Thoracic aorta (tissue), 2 donors: ENCODE data around the gene SNRNP70. TPM values are rescaled to one million over a fixed set of nuclear protein-coding genes. Genes with fewer than 3 reads are reported as not detected.

Experiments
- ATAC-seq: fragments of 150-250 bp; one replicate; pipeline ENCODE4 v1.8.0; 2017; ENCODE audit warnings: low read depth; ENCODE audit not compliant: insufficient number of reproducible peaks, low FRiP score
- DNase-seq: peaks from one replicate; pipeline ENCODE4 v3.0.0-alpha.2; 2020; ENCODE audit warnings: low spot score
- H3K27ac ChIP-seq, 2 donors: fragments of 200-600 bp; sonication (generic); 1 replicate in 1 of 2; 2 replicates in 1 of 2; pipeline ENCODE4 v1.5.1; 2016; ENCODE audit warnings: mild to moderate bottlenecking in 2 of 2, moderate library complexity in 2 of 2
- H3K27me3 ChIP-seq: fragments of 200-600 bp; sonication (generic); replicated peaks from 2 replicates; pipeline ENCODE4 v1.6.0; 2016; ENCODE audit warnings: mild to moderate bottlenecking; ENCODE audit not compliant: insufficient read depth
- H3K36me3 ChIP-seq: fragments of 200-600 bp; sonication (generic); one replicate; pipeline ENCODE4 v1.5.1; 2016
- H3K4me1 ChIP-seq, 2 donors: fragments of 200-600 bp; sonication (generic); 1 replicate in 1 of 2; 2 replicates in 1 of 2; pipeline versions ENCODE4 v1.5.1 to v1.6.0; 2016; ENCODE audit warnings: low read depth in 2 of 2, mild to moderate bottlenecking in 1 of 2; ENCODE audit not compliant: control insufficient read depth in 1 of 2
- H3K4me3 ChIP-seq: fragments of 200-600 bp; sonication (generic); 2 replicates; pipeline ENCODE4 v1.5.1; 2016; ENCODE audit warnings: mild to moderate bottlenecking
- H3K9me3 ChIP-seq: fragments of 200-600 bp; sonication (generic); 2 replicates; pipeline ENCODE4 v1.5.1; 2016
- total RNA-seq, 2 donors: library from RNA; depleted of rRNA; stranded (reverse); fragments of >200 nt; gene quantifications; one replicate each; pipeline versions ENCODE4 v1.1.0 to v1.2.3, GENCODE V29; 2016
- TF ChIP-seq, protein P1 (sequence below): fragments of 200-600 bp; sonication (generic); IDR thresholded peaks from one replicate; pipeline ENCODE4 v1.5.1; 2019; ENCODE audit warnings: antibody characterized with exemption

Gene SNRNP70
- total RNA-seq, 2 donors from 2014 or later = 339 to 438 TPM

DNA sequence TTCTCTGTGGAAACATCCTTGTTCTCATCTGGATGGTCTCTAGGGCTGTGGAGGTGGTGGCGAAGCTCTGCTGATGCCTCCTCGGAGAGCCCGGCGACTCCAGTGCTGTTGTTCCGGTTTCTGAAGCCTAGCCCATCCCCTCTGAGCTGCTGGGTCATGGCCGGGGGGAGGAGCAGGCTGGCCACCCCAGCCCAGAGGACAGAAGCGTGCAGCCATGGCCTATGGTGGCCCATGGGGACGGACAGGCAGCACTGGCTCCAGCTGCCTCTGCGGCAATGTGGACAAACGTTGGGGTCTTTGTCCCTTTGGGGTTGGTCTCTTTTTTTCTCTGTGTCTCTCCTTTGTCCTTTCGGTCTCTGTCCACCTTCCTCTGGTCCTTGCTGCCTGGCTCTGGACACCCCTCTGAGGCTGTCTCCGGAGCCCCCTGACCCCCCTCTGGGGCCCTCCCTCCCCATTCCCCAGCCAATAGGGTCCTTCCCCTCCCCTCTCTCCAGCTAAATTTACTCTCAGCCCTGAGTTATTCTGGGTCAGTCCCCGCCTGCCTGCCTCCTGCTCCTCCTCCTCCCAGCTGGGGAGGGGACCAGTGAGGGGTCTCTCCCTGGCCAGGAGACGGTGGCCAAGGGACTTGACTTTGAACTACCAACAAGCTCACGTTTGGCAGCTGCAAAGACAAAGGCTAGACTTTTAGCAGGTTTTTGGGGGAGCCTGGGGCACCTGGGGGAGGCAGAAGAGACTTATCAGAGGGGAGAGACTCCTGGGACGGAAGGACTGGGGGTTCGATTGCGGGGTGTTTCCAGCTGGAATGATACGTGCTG lies 70.0 kb downstream of the SNRNP70 start, which contains the start of gene HRC:
Gene HRC, minus strand, starts transcription at position 392 of the 815 bp plus-strand sequence. Its CDS starts 159 bp downstream, at position 233.
- Histone ChIP-seq H3K4me3 (no peak within 1 kb of the TSS), H3K27me3 (no peaks in the 10 kb centered on the region), H3K4me1 (peaks cover 15 to 41% of the 10 kb centered on the region in 2 donors), H3K9me3 (no peaks in the 10 kb centered on the region), H3K36me3 (no peaks in the 10 kb centered on the region), H3K27ac (peak within 1 kb of the TSS; percentile 36 to 67)
- TF ChIP-seq, protein P1, sequence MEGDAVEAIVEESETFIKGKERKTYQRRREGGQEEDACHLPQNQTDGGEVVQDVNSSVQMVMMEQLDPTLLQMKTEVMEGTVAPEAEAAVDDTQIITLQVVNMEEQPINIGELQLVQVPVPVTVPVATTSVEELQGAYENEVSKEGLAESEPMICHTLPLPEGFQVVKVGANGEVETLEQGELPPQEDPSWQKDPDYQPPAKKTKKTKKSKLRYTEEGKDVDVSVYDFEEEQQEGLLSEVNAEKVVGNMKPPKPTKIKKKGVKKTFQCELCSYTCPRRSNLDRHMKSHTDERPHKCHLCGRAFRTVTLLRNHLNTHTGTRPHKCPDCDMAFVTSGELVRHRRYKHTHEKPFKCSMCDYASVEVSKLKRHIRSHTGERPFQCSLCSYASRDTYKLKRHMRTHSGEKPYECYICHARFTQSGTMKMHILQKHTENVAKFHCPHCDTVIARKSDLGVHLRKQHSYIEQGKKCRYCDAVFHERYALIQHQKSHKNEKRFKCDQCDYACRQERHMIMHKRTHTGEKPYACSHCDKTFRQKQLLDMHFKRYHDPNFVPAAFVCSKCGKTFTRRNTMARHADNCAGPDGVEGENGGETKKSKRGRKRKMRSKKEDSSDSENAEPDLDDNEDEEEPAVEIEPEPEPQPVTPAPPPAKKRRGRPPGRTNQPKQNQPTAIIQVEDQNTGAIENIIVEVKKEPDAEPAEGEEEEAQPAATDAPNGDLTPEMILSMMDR = no peak
- DNase-seq (no peak), ATAC-seq (no peak)

DNA sequence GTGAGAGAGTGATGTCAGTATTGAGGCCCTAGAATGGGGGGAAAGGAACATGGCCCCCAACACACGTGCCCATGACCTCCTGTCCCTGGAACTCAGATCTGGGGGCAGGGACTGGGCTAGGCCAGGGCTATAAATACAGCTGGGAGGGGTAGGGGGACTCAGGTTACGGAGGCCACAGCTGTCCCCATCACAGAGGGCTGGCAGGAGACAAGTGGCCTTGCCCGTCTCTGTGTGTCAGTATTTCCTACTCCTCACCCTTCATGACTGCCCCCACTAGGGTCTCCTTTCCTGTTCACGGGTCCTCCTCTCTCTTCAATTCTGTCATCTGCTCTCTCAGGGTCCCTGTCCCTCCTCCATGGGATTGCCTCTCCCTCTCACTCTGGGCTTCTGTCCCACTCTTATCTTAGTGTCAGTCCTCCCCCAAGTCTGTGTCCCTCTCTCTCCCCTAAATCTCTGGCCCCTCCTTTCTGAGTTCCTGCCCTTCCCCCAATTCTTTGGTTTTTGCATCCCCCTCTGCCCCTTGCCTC lies 70.6 kb downstream of the SNRNP70 start:
- Histone ChIP-seq H3K27me3 (no peaks in the 10 kb centered on the region), H3K27ac (peak overlapping the region; percentile 36 to 67), H3K9me3 (no peaks in the 10 kb centered on the region), H3K4me3 (no peak overlapping the region), H3K4me1 (peaks cover 12 to 41% of the 10 kb centered on the region in 2 donors), H3K36me3 (no peaks in the 10 kb centered on the region)
- ATAC-seq = no peak
- no peak for DNase-seq
- TF ChIP-seq, protein P1 = no peak

DNA sequence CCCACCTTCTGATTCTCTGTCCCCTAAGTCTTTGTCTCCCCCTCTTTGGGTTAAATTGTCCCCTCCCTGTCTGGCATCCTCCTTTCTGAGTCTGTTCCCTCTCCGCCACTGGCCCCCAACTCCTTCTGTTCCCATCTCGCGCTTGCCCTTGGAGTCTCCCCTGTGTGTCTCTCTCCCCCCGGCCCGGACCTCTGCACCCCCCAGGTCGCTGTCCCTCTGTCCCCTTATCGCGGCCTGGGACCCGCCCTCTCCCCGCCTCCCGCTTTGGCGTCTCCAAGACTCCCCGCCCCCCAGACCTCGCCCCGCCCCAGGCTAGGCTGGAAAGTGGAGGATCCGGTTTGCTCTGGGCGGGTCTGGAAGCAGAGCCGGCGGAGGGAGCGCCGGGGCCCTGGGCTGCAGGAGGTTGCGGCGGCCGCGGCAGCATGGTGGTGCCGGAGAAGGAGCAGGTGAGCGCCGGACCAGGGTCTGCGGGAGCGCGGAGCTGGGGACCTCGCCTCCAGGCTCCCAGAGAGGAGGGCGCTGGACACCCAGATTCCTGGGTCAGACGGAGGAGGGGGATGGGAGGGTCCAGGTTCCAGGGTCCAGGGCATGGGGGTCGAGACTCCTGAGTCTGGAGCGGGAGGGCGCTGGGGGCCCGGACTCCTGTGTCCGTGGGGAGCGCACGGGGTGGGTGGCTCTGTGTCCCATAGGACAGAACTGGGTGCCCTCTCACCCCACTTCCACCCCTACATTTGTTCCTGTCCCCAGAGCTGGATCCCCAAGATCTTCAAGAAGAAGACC lies 72.4 kb downstream of the SNRNP70 start, which contains the start of gene TRPM4:
Gene TRPM4, plus strand, starts transcription at position 348 of the 780 bp plus-strand sequence. Its CDS starts 75 bp downstream, at position 423.
- peak within 1 kb of the TSS; percentile 79 to 83 for H3K27ac ChIP-seq
- DNase-seq = peak; percentile 63
- TF ChIP-seq, protein P1 = no peak

More for the DNA sequence above, 72.4 kb downstream of the SNRNP70 start, which contains the start of gene TRPM4:
- Histone ChIP-seq H3K4me3 (peak within 1 kb of the TSS; percentile 91), H3K4me1 (peaks cover 6 to 33% of the 10 kb centered on the region in 2 donors), H3K36me3 (no peaks in the 10 kb centered on the region), H3K9me3 (no peaks in the 10 kb centered on the region), H3K27me3 (no peaks in the 10 kb centered on the region)
- peak; percentile 81 for ATAC-seq

Other genes with a start within 250 kb of the SNRNP70 start
- gene HSD17B14, start 249.0 kb upstream of the SNRNP70 start, total RNA-seq = 10 to 100 TPM; 10.2 to 16.8 TPM
- 10 to 100 TPM; 45.1 to 45.2 TPM for gene PLEKHA4, start 216.8 kb upstream of the SNRNP70 start, total RNA-seq
- 100 to 1,000 TPM; 108 to 139 TPM for gene PPP1R15A, start 213.0 kb upstream of the SNRNP70 start, total RNA-seq
- under 1 TPM; 0.27 to 0.78 TPM for gene TULP2, start 186.7 kb upstream of the SNRNP70 start, total RNA-seq
- 100 to 1,000 TPM; 415 to 671 TPM for gene NUCB1, start 185.1 kb upstream of the SNRNP70 start, total RNA-seq
- 1 to 10 TPM in 1 of 2 donors, not detected in 1; 3.7 TPM for gene DHDH, start 151.8 kb upstream of the SNRNP70 start, total RNA-seq
- gene BAX, start 130.6 kb upstream of the SNRNP70 start, total RNA-seq = 100 to 1,000 TPM in 1 of 2 donors, 10 to 100 TPM in 1; 53.1 to 104 TPM
- gene FTL, start 120.1 kb upstream of the SNRNP70 start, total RNA-seq = 1,000 to 10,000 TPM; 3,403 to 7,108 TPM
- gene GYS1, start 92.1 kb upstream of the SNRNP70 start, total RNA-seq = 10 to 100 TPM; 30.1 to 44.4 TPM
- gene RUVBL2, start 91.6 kb upstream of the SNRNP70 start, total RNA-seq = 10 to 100 TPM; 51.6 to 52.3 TPM
- gene LHB, start 68.4 kb upstream of the SNRNP70 start, total RNA-seq = not detected
- gene CGB3, start 61.1 kb upstream of the SNRNP70 start, total RNA-seq = not detected
- gene CGB2, start 53.6 kb upstream of the SNRNP70 start, total RNA-seq = not detected
- not detected for gene CGB1, start 48.6 kb upstream of the SNRNP70 start, total RNA-seq
- gene CGB5, start 41.6 kb upstream of the SNRNP70 start, total RNA-seq = not detected
- gene CGB8, start 36.3 kb upstream of the SNRNP70 start, total RNA-seq = not detected
- not detected for gene CGB7, start 27.7 kb upstream of the SNRNP70 start, total RNA-seq
- not detected for gene NTF4, start 20.6 kb upstream of the SNRNP70 start, total RNA-seq
- not detected for gene KCNA7, start 12.8 kb upstream of the SNRNP70 start, total RNA-seq
- 10 to 100 TPM in 1 of 2 donors, not detected in 1; 19.8 TPM for gene LIN7B, start 28.9 kb downstream of the SNRNP70 start, total RNA-seq
- gene C19orf73, start 33.7 kb downstream of the SNRNP70 start, total RNA-seq = not detected
- 1 to 10 TPM; 2.7 to 5.0 TPM for gene PPFIA3, start 34.1 kb downstream of the SNRNP70 start, total RNA-seq
- gene HRC, start 69.9 kb downstream of the SNRNP70 start, total RNA-seq = 1 to 10 TPM; 2.2 to 6.5 TPM
- 10 to 100 TPM; 48.3 to 65.9 TPM for gene TRPM4, start 72.3 kb downstream of the SNRNP70 start, total RNA-seq
- gene SLC6A16, start 239.7 kb downstream of the SNRNP70 start, total RNA-seq = 1 to 10 TPM; 2.4 to 2.8 TPM
- gene CD37, start 250.0 kb downstream of the SNRNP70 start, total RNA-seq = 10 to 100 TPM; 29.8 to 33.0 TPM